Caki2 (cell line): ENCODE data around the gene SYCP3. TPM values are rescaled to one million over a fixed set of nuclear protein-coding genes. Genes with fewer than 3 reads are reported as not detected.

Experiments
- DNase-seq: peaks from one replicate; pipeline ENCODE4 v3.0.0-alpha.2; 2015; ENCODE audit warnings: low read depth
- in situ Hi-C: cut with HindIII; loops from 2 replicates; pipeline ENCODE4 v1.10.0; 2016; ENCODE audit warnings: low sequenced_read_pairs, low pct_unique_long_range_greater_than_20kb, mixed read lengths
- total RNA-seq: library from RNA; depleted of rRNA; stranded (reverse); fragments of >200 nt; shearing (Covaris generic); gene quantifications from 2 replicates; pipeline ENCODE4 v1.2.3, GENCODE V29; 2014; ENCODE audit warnings: low replicate concordance

Gene SYCP3
- total RNA-seq, 1 experiment from 2014 or later: not detected

GRCh38 chr12:101732318-101732717 is 6.9 kb downstream of the SYCP3 start:
- no peak for DNase-seq
- in situ Hi-C loops: no loop called here

- in situ Hi-C loops: no loop called here
- no peak for DNase-seq
Measured at GRCh38 chr12:101729842-101730241, 9.4 kb downstream of the SYCP3 start.

- DNase-seq: peak; percentile 5
- in situ Hi-C loops: no loop called here
Measured at GRCh38 chr12:101727098-101727497, 12.2 kb downstream of the SYCP3 start.

- in situ Hi-C loops: no loop called here
- DNase-seq: no peak
Measured at GRCh38 chr12:101722392-101722791, 16.9 kb downstream of the SYCP3 start.

GRCh38 chr12:101720118-101720517 is 19.1 kb downstream of the SYCP3 start:
- in situ Hi-C loops: no loop called here
- DNase-seq: no peak

- DNase-seq: no peak
- in situ Hi-C loops: no loop called here
Measured at GRCh38 chr12:101719566-101719965, 19.7 kb downstream of the SYCP3 start.

- no peak for DNase-seq
- in situ Hi-C loops: no loop called here
Measured at GRCh38 chr12:101714877-101715444, 24.3 kb downstream of the SYCP3 start.

GRCh38 chr12:101713930-101714329 is 25.3 kb downstream of the SYCP3 start:
- in situ Hi-C loops: no loop called here
- DNase-seq: no peak

- in situ Hi-C loops: no loop called here
- no peak for DNase-seq
Measured at GRCh38 chr12:101713059-101713682, 26.1 kb downstream of the SYCP3 start.

GRCh38 chr12:101710288-101710687 is 29.0 kb downstream of the SYCP3 start:
- DNase-seq: no peak
- in situ Hi-C loops: no loop called here

GRCh38 chr12:101707131-101707782 is 32.0 kb downstream of the SYCP3 start:
- DNase-seq: no peak
- in situ Hi-C loops: no loop called here

GRCh38 chr12:101706403-101706802 is 32.9 kb downstream of the SYCP3 start:
- DNase-seq: no peak
- in situ Hi-C loops: no loop called here

- DNase-seq: no peak
- in situ Hi-C loops: no loop called here
Measured at GRCh38 chr12:101703487-101703886, 35.8 kb downstream of the SYCP3 start.

- no peak for DNase-seq
- in situ Hi-C loops: no loop called here
Measured at GRCh38 chr12:101700299-101700820, 38.9 kb downstream of the SYCP3 start.

GRCh38 chr12:101698800-101699347 is 40.4 kb downstream of the SYCP3 start:
- DNase-seq: no peak
- in situ Hi-C loops: no loop called here

GRCh38 chr12:101697930-101698799 is 41.1 kb downstream of the SYCP3 start:
- peak; percentile 36 for DNase-seq
- in situ Hi-C loops: no loop called here

- DNase-seq: peak; percentile 44
- in situ Hi-C loops: no loop called here
Measured at GRCh38 chr12:101697197-101697929, 41.9 kb downstream of the SYCP3 start, which contains the start of gene CHPT1. CHPT1 (plus strand) TSS chr12:101697640; CDS start chr12:101697862, 222 bp downstream.
